Psoas muscle (tissue), 8 donors: ENCODE data around the gene VWF. TPM values are rescaled to one million over a fixed set of nuclear protein-coding genes. Genes with fewer than 3 reads are reported as not detected.

Experiments
- ATAC-seq, 4 donors: fragments of 200-7000 bp; cut with Tn5 transposase; one replicate each; pipeline ENCODE4 v1.9.1; 2020; ENCODE audit warnings: moderate library complexity in 3 of 4, mild to moderate bottlenecking in 2 of 4
- DNase-seq, 2 donors: peaks; one replicate each; pipeline ENCODE4 v3.0.0-alpha.2; 2020
- H3K27ac ChIP-seq: fragments of 200-600 bp; one replicate; pipeline ENCODE4 v1.8.0; 2022
- H3K27me3 ChIP-seq, 3 donors: fragments of 200-600 bp in 1 of 3; one replicate each; pipeline versions ENCODE4 v1.6.1 to v1.8.0; 2013 to 2022; ENCODE audit warnings: low read length in 2 of 3, mild to moderate bottlenecking in 2 of 3, moderate library complexity in 1 of 3; ENCODE audit not compliant: insufficient read depth in 3 of 3
- H3K36me3 ChIP-seq, 2 donors: fragments of 200-600 bp in 1 of 2; one replicate each; pipeline versions ENCODE4 v1.6.1 to v1.8.0; 2013 to 2022; ENCODE audit warnings: low read depth in 1 of 2, mild to moderate bottlenecking in 1 of 2, moderate library complexity in 1 of 2; ENCODE audit not compliant: insufficient read depth in 1 of 2
- H3K4me1 ChIP-seq: fragments of 200-600 bp; one replicate; pipeline ENCODE4 v1.8.0; 2022
- H3K4me3 ChIP-seq: fragments of 200-600 bp; one replicate; pipeline ENCODE4 v1.8.0; 2022; ENCODE audit warnings: mild to moderate bottlenecking
- H3K9me3 ChIP-seq: fragments of 200-600 bp; one replicate; pipeline ENCODE4 v1.8.0; 2022
- CTCF ChIP-seq: fragments of 200-600 bp; IDR thresholded peaks from one replicate; pipeline ENCODE4 v1.8.0; 2022; ENCODE audit warnings: antibody characterized with exemption
- WGBS, 3 donors: extraction: QIAGEN DNeasy Blood & Tissue Kit; methylation state at CpG; one replicate each; pipeline versions ENCODE4 v1.1.6 to v1.1.7; 2013; 5-methylcytosine and 5-hydroxymethylcytosine counted together
- intact Hi-C, 2 donors: fragments of 100-400 bp; cut with DNase I; formaldehyde crosslinking; loops; one replicate each; pipeline versions ENCODE4 v1.11.0 to v1.14.2; 2022
- polyA plus RNA-seq, 3 donors: library from polyadenylated mRNA; stranded (reverse); fragments of 200-250 nt; gene quantifications; one replicate each; pipeline ENCODE4 v1.2.3, GENCODE V29; 2013
- total RNA-seq, 4 donors: library from RNA; stranded (reverse); fragmentation: NEBNext Ultra II Directional in 2 of 4; extraction: Animal tissue kit (Norgen Biotek cat#: 25700) in 2 of 4; gene quantifications; one replicate each; pipeline versions ENCODE4 v1.2.1 to v1.2.4, GENCODE V29; 2021 to 2023
- donor health status: healthy with polysubstance abuse.
- donor health status: DM: no; HTN: no; CAD: no; lungs with moderate emphysema.
- donor health status: Bipolar disorder and iron deficiency.
- donor health status: healthy.
- donor health status: DM: yes; HTN: yes; CAD: no.
- donor health status: DM: no; HTN: no; CAD: no.
- donor health status: DM: no; HTN: no; CAD: no.
- donor health status: DM: yes; HTN: yes; CAD: no.

The VWF gene
- total and polyA plus RNA-seq, 7 donors: 49.6 to 206 (median 122) TPM

- DNase-seq: no peak
- Histone ChIP-seq H3K4me1 (no peaks in the 10 kb centered on the region), H3K27me3 (no peaks in the 10 kb centered on the region), H3K36me3 (no peaks in the 10 kb centered on the region), H3K9me3 (no peaks in the 10 kb centered on the region), H3K27ac (no peak overlapping the region), H3K4me3 (no peak overlapping the region)
- WGBS, 3 donors: 36 to 50% (median 37%) methylated on average over 9 of the region's 9 CpGs
- ATAC-seq: peak; percentile 34 to 75 (median 67)
- intact Hi-C loops: loop anchor here in 1 of 2 donors (5.0 kb wide), 1 partner anchor 76 kb away; no protein-coding TSS in a partner anchor
- peak; percentile 62 for TF ChIP-seq CTCF
These were observed 158.5 kb downstream of the VWF start for GRCh38 chr12:5965950-5966383.

GRCh38 chr12:5964913-5965900 lies 159.3 kb downstream of the VWF start:
- Histone ChIP-seq H3K9me3 (no peaks in the 10 kb centered on the region), H3K36me3 (no peaks in the 10 kb centered on the region), H3K27ac (no peak overlapping the region), H3K4me3 (no peak overlapping the region), H3K27me3 (no peaks in the 10 kb centered on the region), H3K4me1 (no peaks in the 10 kb centered on the region)
- intact Hi-C loops: loop anchor here in 1 of 2 donors (5.0 kb wide), 1 partner anchor 77 kb away; no protein-coding TSS in a partner anchor
- no peak for TF ChIP-seq CTCF
- ATAC-seq (peak in 1 of 4 donors; percentile 12), DNase-seq (no peak)
- 64 to 71% (median 64%) methylated on average over 24 of the region's 24 CpGs for WGBS, 3 donors

GRCh38 chr12:5963515-5963914 lies 161.0 kb downstream of the VWF start:
- no peak for ATAC-seq
- TF ChIP-seq CTCF: no peak
- intact Hi-C loops: no loop called here

GRCh38 chr12:5960783-5961182 lies 163.7 kb downstream of the VWF start:
- WGBS, 3 donors: 74 to 81% (median 81%) methylated on average over 4 of the region's 4 CpGs
- intact Hi-C loops: no loop called here
- no peak for TF ChIP-seq CTCF
- DNase-seq (no peak), ATAC-seq (no peak)
- no peaks in the 10 kb centered on the region for H3K9me3 ChIP-seq
- H3K27me3 ChIP-seq: peaks cover 0 to 2% (median 0%) of the 10 kb centered on the region in 3 donors
- no peaks in the 10 kb centered on the region for H3K36me3 ChIP-seq
- no peak overlapping the region for H3K4me3 ChIP-seq
- no peak overlapping the region for H3K27ac ChIP-seq
- H3K4me1 ChIP-seq: no peaks in the 10 kb centered on the region

More at GRCh38 chr12:5963515-5963914, 161.0 kb downstream of the VWF start:
- Histone ChIP-seq H3K27ac (no peak overlapping the region), H3K9me3 (no peaks in the 10 kb centered on the region), H3K27me3 (no peaks in the 10 kb centered on the region), H3K4me1 (no peaks in the 10 kb centered on the region), H3K36me3 (no peaks in the 10 kb centered on the region), H3K4me3 (no peak overlapping the region)
- 82 to 87% (median 84%) methylated on average over 7 of the region's 7 CpGs for WGBS, 3 donors
- DNase-seq: no peak
